ENCODE measurements around the gene CENPI.

CENPI gene

GRCh38 chrX:101071582-101071981, 26.4 kb upstream of the CENPI start:
- Histone ChIP-seq H3K27me3 (ENCODE audit: insufficient read depth, insufficient read length) (no peaks in the 10 kb centered on the region), H3K36me3 (ENCODE audit: insufficient read depth, insufficient read length, low read length) (no peaks in the 10 kb centered on the region), H3K9me3 (ENCODE audit: insufficient read depth, low read length) (no peaks in the 10 kb centered on the region), H3K4me1 (ENCODE audit: insufficient read depth, insufficient read length) (no peaks in the 10 kb centered on the region), H3K4me3 (ENCODE audit: insufficient read length, low read depth) (no peak overlapping the region), H3K9ac (ENCODE audit: insufficient read length, low read depth) (no peak overlapping the region)
- TF ChIP-seq ZNF274 (IDR thresholded peaks at IDR 0.05; ENCODE audit: low read depth, low read length): no peak
- TF ChIP-seq SUZ12 (IDR thresholded peaks at IDR 0.05; ENCODE audit: extremely low read depth, insufficient read depth, insufficient read length): no peak
- TF ChIP-seq YY1 (IDR thresholded peaks at IDR 0.05; ENCODE audit: insufficient read depth, insufficient read length): no peak
- no peak for DNase-seq (ENCODE audit: low read depth, low spot score)

DNA sequence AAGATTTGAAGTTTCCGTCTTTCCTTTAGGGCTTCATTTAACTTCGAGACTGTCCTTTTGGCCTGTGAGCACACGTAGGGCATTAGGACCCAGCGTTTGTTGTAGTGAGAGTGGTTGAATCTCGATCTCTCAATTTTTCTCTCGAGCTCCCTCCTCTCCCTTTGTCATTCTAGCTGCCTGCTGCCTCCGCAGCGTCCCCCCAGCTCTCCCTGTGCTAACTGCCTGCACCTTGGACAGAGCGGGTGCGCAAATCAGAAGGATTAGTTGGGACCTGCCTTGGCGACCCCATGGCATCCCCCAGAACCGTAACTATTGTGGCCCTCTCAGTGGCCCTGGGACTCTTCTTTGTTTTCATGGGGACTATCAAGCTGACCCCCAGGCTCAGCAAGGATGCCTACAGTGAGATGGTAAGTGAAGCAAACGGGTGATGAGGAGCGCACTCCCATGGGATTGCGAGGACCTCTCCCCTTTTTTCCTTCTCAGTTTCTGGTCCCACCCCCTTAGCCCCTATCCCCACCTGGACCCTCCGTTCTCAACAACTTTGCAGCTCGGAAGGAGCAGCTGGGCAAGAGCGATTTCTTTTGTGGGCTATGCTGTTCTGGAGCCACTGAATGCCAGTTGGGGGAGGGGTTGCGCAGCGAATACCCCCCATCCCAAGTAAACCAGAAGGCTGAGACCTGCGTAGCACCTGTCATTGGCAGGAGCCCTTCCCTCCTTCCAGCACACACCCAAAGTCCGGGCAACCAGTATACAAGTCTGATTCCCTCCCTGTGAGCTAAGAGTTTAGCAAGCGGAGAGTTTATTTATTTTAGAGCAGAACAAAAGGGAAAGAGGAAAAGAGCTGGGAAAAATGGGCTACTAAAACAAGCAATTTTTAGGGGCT, 19.0 kb upstream of the CENPI start, which contains the start of gene TMEM35A:
Gene TMEM35A (plus strand): TSS at position 164 of the 883 bp plus-strand sequence. CDS start 124 bp downstream, at position 288.
- peaks cover 14% of the 10 kb centered on the region for H3K27me3 ChIP-seq (ENCODE audit: insufficient read depth, insufficient read length)
- TF ChIP-seq SUZ12 (IDR thresholded peaks at IDR 0.05; ENCODE audit: extremely low read depth, insufficient read depth, insufficient read length): no peak
- no peak for TF ChIP-seq ZNF274 (IDR thresholded peaks at IDR 0.05; ENCODE audit: low read depth, low read length)
- no peak for TF ChIP-seq YY1 (IDR thresholded peaks at IDR 0.05; ENCODE audit: insufficient read depth, insufficient read length)
- H3K9me3 ChIP-seq (ENCODE audit: insufficient read depth, low read length): no peaks in the 10 kb centered on the region
- H3K36me3 ChIP-seq (ENCODE audit: insufficient read depth, insufficient read length, low read length): no peaks in the 10 kb centered on the region
- peak; percentile 33 for DNase-seq (ENCODE audit: low read depth, low spot score)
- peak within 1 kb of the TSS; percentile 60 for H3K4me3 ChIP-seq (ENCODE audit: insufficient read length, low read depth)
- H3K4me1 ChIP-seq (ENCODE audit: insufficient read depth, insufficient read length): peaks cover 2% of the 10 kb centered on the region
- peak within 1 kb of the TSS; percentile 63 for H3K9ac ChIP-seq (ENCODE audit: insufficient read length, low read depth)

GRCh38 chrX:101079736-101080270, 18.2 kb upstream of the CENPI start:
- Histone ChIP-seq H3K4me3 (ENCODE audit: insufficient read length, low read depth) (peak overlapping the region; percentile 60), H3K4me1 (ENCODE audit: insufficient read depth, insufficient read length) (peaks cover 2% of the 10 kb centered on the region), H3K36me3 (ENCODE audit: insufficient read depth, insufficient read length, low read length) (no peaks in the 10 kb centered on the region), H3K9ac (ENCODE audit: insufficient read length, low read depth) (no peak overlapping the region), H3K27me3 (ENCODE audit: insufficient read depth, insufficient read length) (peaks cover 14% of the 10 kb centered on the region), H3K9me3 (ENCODE audit: insufficient read depth, low read length) (no peaks in the 10 kb centered on the region)
- DNase-seq (ENCODE audit: low read depth, low spot score): no peak
- TF ChIP-seq SUZ12 (IDR thresholded peaks at IDR 0.05; ENCODE audit: extremely low read depth, insufficient read depth, insufficient read length): no peak

DNA sequence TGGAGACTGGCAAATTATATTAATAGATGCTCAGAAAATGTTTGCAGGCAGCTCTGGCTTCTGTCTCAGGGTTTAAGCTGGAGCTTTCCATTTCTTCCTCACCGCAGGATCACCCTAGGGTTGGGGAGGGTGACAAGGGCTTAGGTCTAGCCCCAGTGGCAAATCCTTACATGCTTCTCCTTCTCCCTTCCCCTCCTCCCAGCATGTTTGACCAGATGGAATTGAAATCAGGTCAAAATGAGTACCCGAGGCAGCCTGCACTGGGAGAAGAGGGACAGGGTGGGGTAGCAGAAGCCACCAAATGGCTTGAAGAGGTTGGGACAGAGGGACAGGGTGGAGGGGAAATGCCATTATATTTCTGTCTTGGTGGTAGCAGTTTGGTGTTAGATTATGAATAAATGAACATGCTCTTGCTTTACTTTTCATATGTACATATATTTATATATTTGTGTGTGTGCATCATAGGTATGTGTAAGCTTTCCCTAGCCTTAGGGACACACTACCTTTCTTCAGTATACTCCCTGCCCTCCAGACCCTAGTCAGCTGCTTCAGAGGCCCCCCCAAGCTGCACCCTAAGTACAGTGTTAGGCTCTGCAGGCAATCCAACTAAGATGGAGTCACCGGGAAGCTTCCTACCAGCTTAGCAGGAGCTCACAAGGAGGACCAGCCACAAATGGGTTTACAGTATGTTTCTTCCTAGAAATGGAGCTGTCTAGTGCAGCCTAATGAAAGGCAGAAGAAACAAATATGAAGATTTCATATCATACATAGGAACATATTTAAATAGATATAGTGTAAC, 17.5 kb upstream of the CENPI start:
- Histone ChIP-seq H3K4me3 (ENCODE audit: insufficient read length, low read depth) (no peak overlapping the region), H3K9me3 (ENCODE audit: insufficient read depth, low read length) (no peaks in the 10 kb centered on the region), H3K9ac (ENCODE audit: insufficient read length, low read depth) (peak overlapping the region; percentile 18), H3K4me1 (ENCODE audit: insufficient read depth, insufficient read length) (peaks cover 2% of the 10 kb centered on the region), H3K36me3 (ENCODE audit: insufficient read depth, insufficient read length, low read length) (no peaks in the 10 kb centered on the region), H3K27me3 (ENCODE audit: insufficient read depth, insufficient read length) (peaks cover 14% of the 10 kb centered on the region)
- TF ChIP-seq YY1 (IDR thresholded peaks at IDR 0.05; ENCODE audit: insufficient read depth, insufficient read length) (no peak), ZNF274 (IDR thresholded peaks at IDR 0.05; ENCODE audit: low read depth, low read length) (no peak)
- no peak for DNase-seq (ENCODE audit: low read depth, low spot score)

DNA sequence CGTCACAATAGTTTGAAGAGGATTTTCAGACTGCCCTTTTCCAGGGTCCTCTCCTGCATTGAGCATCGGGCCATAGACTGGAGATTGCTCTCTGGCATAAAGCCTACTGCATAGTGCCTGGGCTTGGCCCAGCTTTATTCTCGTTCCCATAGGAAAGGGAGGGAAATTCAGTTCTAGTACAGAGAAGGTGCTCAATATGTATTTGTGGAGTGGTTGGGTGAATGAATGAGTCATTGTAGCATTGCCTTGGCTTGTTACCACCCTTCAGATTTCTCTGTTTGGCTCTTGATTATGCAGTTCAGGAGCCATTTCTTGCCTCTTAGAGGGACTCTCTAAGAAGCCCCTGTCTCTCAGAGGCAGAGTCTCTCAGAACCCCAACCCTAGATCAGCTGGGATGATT, 16.8 kb upstream of the CENPI start:
- no peak for DNase-seq (ENCODE audit: low read depth, low spot score)
- Histone ChIP-seq H3K4me3 (ENCODE audit: insufficient read length, low read depth) (no peak overlapping the region), H3K9ac (ENCODE audit: insufficient read length, low read depth) (no peak overlapping the region), H3K27me3 (ENCODE audit: insufficient read depth, insufficient read length) (peaks cover 14% of the 10 kb centered on the region), H3K4me1 (ENCODE audit: insufficient read depth, insufficient read length) (peaks cover 2% of the 10 kb centered on the region), H3K36me3 (ENCODE audit: insufficient read depth, insufficient read length, low read length) (no peaks in the 10 kb centered on the region), H3K9me3 (ENCODE audit: insufficient read depth, low read length) (no peaks in the 10 kb centered on the region)
- no peak for TF ChIP-seq YY1 (IDR thresholded peaks at IDR 0.05; ENCODE audit: insufficient read depth, insufficient read length)
- no peak for TF ChIP-seq ZNF274 (IDR thresholded peaks at IDR 0.05; ENCODE audit: low read depth, low read length)
- no peak for TF ChIP-seq SUZ12 (IDR thresholded peaks at IDR 0.05; ENCODE audit: extremely low read depth, insufficient read depth, insufficient read length)

DNA sequence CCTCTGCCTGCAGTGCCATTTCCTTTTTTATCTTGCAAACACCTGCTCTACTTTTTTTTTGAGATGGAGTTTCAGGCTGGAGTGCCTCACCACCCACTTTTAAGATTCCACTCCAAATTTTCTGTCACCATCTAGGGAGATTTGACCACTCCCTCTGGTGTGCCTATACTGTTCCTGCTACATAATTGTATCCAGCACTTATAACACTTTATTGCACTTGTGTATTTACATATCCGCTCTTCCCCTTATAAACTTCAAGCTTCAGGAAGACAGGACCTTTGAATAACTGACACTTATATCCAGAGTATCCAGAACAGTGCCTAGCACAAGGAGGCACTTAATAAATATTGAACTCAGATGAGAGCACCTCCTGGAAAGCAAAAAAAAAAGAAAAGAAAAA, 6.2 kb upstream of the CENPI start:
- TF ChIP-seq YY1 (IDR thresholded peaks at IDR 0.05; ENCODE audit: insufficient read depth, insufficient read length): no peak
- no peak for TF ChIP-seq ZNF274 (IDR thresholded peaks at IDR 0.05; ENCODE audit: low read depth, low read length)
- Histone ChIP-seq H3K4me3 (ENCODE audit: insufficient read length, low read depth) (no peak overlapping the region), H3K9me3 (ENCODE audit: insufficient read depth, low read length) (no peaks in the 10 kb centered on the region), H3K9ac (ENCODE audit: insufficient read length, low read depth) (no peak overlapping the region), H3K4me1 (ENCODE audit: insufficient read depth, insufficient read length) (no peaks in the 10 kb centered on the region), H3K27me3 (ENCODE audit: insufficient read depth, insufficient read length) (no peaks in the 10 kb centered on the region), H3K36me3 (ENCODE audit: insufficient read depth, insufficient read length, low read length) (no peaks in the 10 kb centered on the region)
- DNase-seq (ENCODE audit: low read depth, low spot score): no peak

DNA sequence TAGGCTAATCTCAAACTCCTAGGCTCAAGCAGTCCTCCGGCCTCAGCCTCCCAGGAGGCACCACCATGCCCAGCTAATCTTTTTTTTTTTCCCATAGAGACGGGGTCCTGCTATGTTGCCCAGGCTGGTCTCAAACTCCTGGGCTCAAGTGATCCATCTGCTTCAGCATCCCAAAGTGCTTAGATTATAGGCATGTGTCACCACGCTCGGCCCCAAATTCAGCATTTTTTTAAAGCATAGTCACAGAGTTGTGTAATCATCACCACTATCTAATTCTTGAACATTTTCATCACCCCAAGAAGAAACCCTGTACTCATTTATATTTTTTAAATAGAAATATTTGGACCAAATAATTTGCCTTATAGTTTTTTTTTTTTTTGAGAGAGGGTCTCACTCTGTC, 10.3 kb downstream of the CENPI start:
- no peak for DNase-seq (ENCODE audit: low read depth, low spot score)
- Histone ChIP-seq H3K9me3 (ENCODE audit: insufficient read depth, low read length) (no peaks in the 10 kb centered on the region), H3K4me1 (ENCODE audit: insufficient read depth, insufficient read length) (no peaks in the 10 kb centered on the region), H3K27me3 (ENCODE audit: insufficient read depth, insufficient read length) (no peaks in the 10 kb centered on the region), H3K36me3 (ENCODE audit: insufficient read depth, insufficient read length, low read length) (peaks cover 64% of the 10 kb centered on the region), H3K4me3 (ENCODE audit: insufficient read length, low read depth) (no peak overlapping the region), H3K9ac (ENCODE audit: insufficient read length, low read depth) (no peak overlapping the region)
- TF ChIP-seq YY1 (IDR thresholded peaks at IDR 0.05; ENCODE audit: insufficient read depth, insufficient read length): no peak
- TF ChIP-seq ZNF274 (IDR thresholded peaks at IDR 0.05; ENCODE audit: low read depth, low read length): no peak
- TF ChIP-seq SUZ12 (IDR thresholded peaks at IDR 0.05; ENCODE audit: extremely low read depth, insufficient read depth, insufficient read length): no peak

Data from NT2/D1 (cell line).